CD4-positive, CD25-positive, alpha-beta regulatory T cell (primary cell): Measurements from ENCODE around the gene RNF125. TPM values are rescaled to one million over a fixed set of nuclear protein-coding genes. Genes with fewer than 3 reads are reported as not detected.
A peak's percentile ranks its signal among the peaks of the same experiment; 100 is the strongest.
"Not testable (repeated sequence)": the region's sequence is repeated elsewhere in the genome, so short reads cannot be mapped to it uniquely, and the experiment has no call there.

ENCODE experiments used
- ATAC-seq, 2 donors: fragments of 150-1000 bp; cut with Tn5 transposase; one replicate each; pipeline ENCODE4 v1.10.0; 2021; ENCODE audit warnings: low read depth in 2 of 2, moderate number of reproducible peaks in 2 of 2, moderate library complexity in 1 of 2
- DNase-seq, 3 donors: peaks; one replicate each; pipeline versions ENCODE4 v3.0.0 to v3.0.0-alpha.2; 2012 to 2022; ENCODE audit warnings: mixed read lengths in 1 of 3
- H3K27ac ChIP-seq: one replicate; pipeline ENCODE4 v1.7.0; 2013; ENCODE audit warnings: mild to moderate bottlenecking, low read length; ENCODE audit not compliant: insufficient read depth, poor library complexity, severe bottlenecking
- H3K27me3 ChIP-seq: one replicate; pipeline ENCODE4 v1.7.0; 2013; ENCODE audit warnings: low read length; ENCODE audit not compliant: control insufficient read depth, insufficient read depth
- H3K36me3 ChIP-seq: one replicate; pipeline ENCODE4 v1.7.0; 2013; ENCODE audit warnings: mild to moderate bottlenecking, low read length, moderate library complexity; ENCODE audit not compliant: control insufficient read depth, insufficient read depth
- H3K4me1 ChIP-seq: 2 replicates; pipeline ENCODE4 v1.7.0; 2013; ENCODE audit warnings: mild to moderate bottlenecking, low read length; ENCODE audit not compliant: insufficient read depth, control insufficient read depth, poor library complexity, severe bottlenecking
- H3K4me3 ChIP-seq: one replicate; pipeline ENCODE4 v1.7.0; 2013; ENCODE audit warnings: low read depth, mild to moderate bottlenecking, low read length, moderate library complexity
- H3K9me3 ChIP-seq, 2 experiments: 1 replicate in 1 of 2; 2 replicates in 1 of 2; pipeline ENCODE4 v1.7.0; 2013; ENCODE audit warnings: low read length in 2 of 2, mild to moderate bottlenecking in 1 of 2, moderate library complexity in 1 of 2; ENCODE audit not compliant: control insufficient read depth in 2 of 2
- H3K27ac Mint-ChIP-seq, 3 donors: one replicate each; pipeline ENCODE4 v1.8.0; 2020 to 2022; ENCODE audit warnings: mild to moderate bottlenecking in 3 of 3, mixed read lengths in 3 of 3, moderate library complexity in 2 of 3
- H3K27me3 Mint-ChIP-seq: one replicate; pipeline ENCODE4 v1.8.0; 2022; ENCODE audit warnings: mild to moderate bottlenecking, mixed read lengths
- H3K36me3 Mint-ChIP-seq: one replicate; pipeline ENCODE4 v1.8.0; 2020; ENCODE audit warnings: mixed read lengths
- H3K4me1 Mint-ChIP-seq, 4 donors: one replicate each; pipeline ENCODE4 v1.8.0; 2020 to 2022; ENCODE audit warnings: mixed read lengths in 4 of 4, mild to moderate bottlenecking in 1 of 4
- H3K4me3 Mint-ChIP-seq, 4 donors: one replicate each; pipeline ENCODE4 v1.8.0; 2020 to 2022; ENCODE audit warnings: mild to moderate bottlenecking in 4 of 4, mixed read lengths in 4 of 4, moderate library complexity in 3 of 4
- H3K9me3 Mint-ChIP-seq, 7 donors: one replicate each; pipeline ENCODE4 v1.8.0; 2020 to 2022; ENCODE audit warnings: mixed read lengths in 7 of 7, mild to moderate bottlenecking in 3 of 7, moderate library complexity in 2 of 7
- polyA plus RNA-seq, 4 donors: library from polyadenylated mRNA; unstranded; fragments of 300-500 nt; fragmentation: Illumina TruSeq; gene quantifications; one replicate each; pipeline ENCODE4 v1.2.3, GENCODE V29; 2021
- total RNA-seq: library from RNA; stranded (reverse); gene quantifications from one replicate; pipeline ENCODE4 v1.2.3, GENCODE V29; 2022

The RNF125 gene
- total and polyA plus RNA-seq, 5 donors from 2014 or later = 50.6 to 81.7 (median 70.4) TPM

- Mint-ChIP-seq H3K9me3 (no peaks in the 10 kb centered on the region), H3K36me3 (no peaks in the 10 kb centered on the region), H3K27me3 (no peaks in the 10 kb centered on the region), H3K4me1 (peaks cover 0 to 14% (median 9%) of the 10 kb centered on the region in 4 donors), H3K27ac (peak overlapping the region in 1 of 3 donors; percentile 6), H3K4me3 (no peak overlapping the region)
- Histone ChIP-seq H3K4me1 (peaks cover 8% of the 10 kb centered on the region), H3K9me3 (no peaks in the 10 kb centered on the region), H3K27ac (no peak overlapping the region), H3K4me3 (no peak overlapping the region), H3K27me3 (no peaks in the 10 kb centered on the region), H3K36me3 (no peaks in the 10 kb centered on the region)
- DNase-seq (peak in 1 of 3 donors; percentile 74), ATAC-seq (no peak)
Observed at GRCh38 chr18:32010124-32010721, 8.4 kb upstream of the RNF125 start.

GRCh38 chr18:32011193-32011592 lies 7.4 kb upstream of the RNF125 start:
- no peak for DNase-seq
- peaks cover 3 to 21% (median 15%) of the 10 kb centered on the region in 4 donors for H3K4me1 Mint-ChIP-seq
- no peaks in the 10 kb centered on the region for H3K9me3 Mint-ChIP-seq
- H3K36me3 ChIP-seq = no peaks in the 10 kb centered on the region
- H3K27ac Mint-ChIP-seq = no peak overlapping the region
- H3K4me1 ChIP-seq = peaks cover 8% of the 10 kb centered on the region
- no peaks in the 10 kb centered on the region for H3K9me3 ChIP-seq
- no peaks in the 10 kb centered on the region for H3K27me3 Mint-ChIP-seq
- ATAC-seq = no peak
- H3K27ac ChIP-seq = no peak overlapping the region
- no peak overlapping the region for H3K4me3 ChIP-seq
- H3K36me3 Mint-ChIP-seq = no peaks in the 10 kb centered on the region
- no peak overlapping the region for H3K4me3 Mint-ChIP-seq
- no peaks in the 10 kb centered on the region for H3K27me3 ChIP-seq

- Histone ChIP-seq H3K9me3 (no peaks in the 10 kb centered on the region), H3K27ac (peak overlapping the region; percentile 87), H3K4me3 (peak overlapping the region; percentile 93), H3K36me3 (peaks cover 7% of the 10 kb centered on the region), H3K27me3 (no peaks in the 10 kb centered on the region), H3K4me1 (peaks cover 63% of the 10 kb centered on the region)
- H3K9me3 Mint-ChIP-seq = no peaks in the 10 kb centered on the region
- peak overlapping the region; percentile 99 for H3K27ac Mint-ChIP-seq
- ATAC-seq = peak; percentile 37 to 38
- H3K4me3 Mint-ChIP-seq = peak overlapping the region; percentile 95 to 100 (median 100)
- peaks cover 27 to 66% (median 50%) of the 10 kb centered on the region in 4 donors for H3K4me1 Mint-ChIP-seq
- peaks cover 7% of the 10 kb centered on the region for H3K36me3 Mint-ChIP-seq
- H3K27me3 Mint-ChIP-seq = peaks cover 5% of the 10 kb centered on the region
- peak; percentile 40 to 87 (median 81) for DNase-seq
Observed at GRCh38 chr18:32019251-32019948, 775 bp downstream of the RNF125 start.

- not testable (repeated sequence) for H3K9me3 ChIP-seq, H3K36me3 Mint-ChIP-seq, H3K27me3 ChIP-seq, H3K9me3 Mint-ChIP-seq, H3K27me3 Mint-ChIP-seq
- H3K4me3 Mint-ChIP-seq = peak overlapping the region; percentile 95 to 100 (median 100)
- Histone ChIP-seq H3K36me3 (peaks cover 14% of the 10 kb centered on the region), H3K27ac (peak overlapping the region; percentile 87), H3K4me3 (peak overlapping the region; percentile 93), H3K4me1 (peaks cover 68% of the 10 kb centered on the region)
- peaks cover 30 to 72% (median 53%) of the 10 kb centered on the region in 4 donors for H3K4me1 Mint-ChIP-seq
- peak overlapping the region; percentile 99 for H3K27ac Mint-ChIP-seq
- DNase-seq (peak in 2 of 3 donors; percentile 15 to 55), ATAC-seq (peak; percentile 9)
Observed at GRCh38 chr18:32019949-32020625, 1.5 kb downstream of the RNF125 start.

- Mint-ChIP-seq H3K4me3 (peak overlapping the region; percentile 88 to 100 (median 100)), H3K27ac (peak overlapping the region in 2 of 3 donors; percentile 7 to 22), H3K27me3 (peaks cover 5% of the 10 kb centered on the region), H3K9me3 (no peaks in the 10 kb centered on the region), H3K36me3 (peaks cover 19% of the 10 kb centered on the region), H3K4me1 (peaks cover 34 to 78% (median 57%) of the 10 kb centered on the region in 4 donors)
- no peak for DNase-seq
- H3K27me3 ChIP-seq = no peaks in the 10 kb centered on the region
- no peaks in the 10 kb centered on the region for H3K9me3 ChIP-seq
- no peak overlapping the region for H3K27ac ChIP-seq
- H3K4me1 ChIP-seq = peaks cover 83% of the 10 kb centered on the region
- no peak for ATAC-seq
- peaks cover 14% of the 10 kb centered on the region for H3K36me3 ChIP-seq
- H3K4me3 ChIP-seq = peak overlapping the region; percentile 70
Observed at GRCh38 chr18:32021756-32022564, 3.3 kb downstream of the RNF125 start.

- H3K4me1 ChIP-seq = peaks cover 86% of the 10 kb centered on the region
- H3K4me1 Mint-ChIP-seq = peaks cover 36 to 88% (median 63%) of the 10 kb centered on the region in 4 donors
Observed at GRCh38 chr18:32025744-32026143, 7.1 kb downstream of the RNF125 start.

GRCh38 chr18:32026491-32027086 lies 8.0 kb downstream of the RNF125 start:
- ATAC-seq = no peak
- peak overlapping the region; percentile 66 for H3K4me3 ChIP-seq

More at GRCh38 chr18:32025744-32026143, 7.1 kb downstream of the RNF125 start:
- H3K27ac Mint-ChIP-seq = peak overlapping the region in 2 of 3 donors; percentile 91 to 95
- peaks cover 30% of the 10 kb centered on the region for H3K36me3 Mint-ChIP-seq
- H3K27me3 Mint-ChIP-seq = no peaks in the 10 kb centered on the region
- H3K4me3 ChIP-seq = no peak overlapping the region
- H3K27ac ChIP-seq = no peak overlapping the region
- ATAC-seq (no peak), DNase-seq (no peak)
- peak overlapping the region; percentile 16 to 78 (median 40) for H3K4me3 Mint-ChIP-seq
- peaks cover 21% of the 10 kb centered on the region for H3K36me3 ChIP-seq
- H3K9me3 Mint-ChIP-seq = no peaks in the 10 kb centered on the region
- H3K9me3 ChIP-seq = no peaks in the 10 kb centered on the region
- no peaks in the 10 kb centered on the region for H3K27me3 ChIP-seq

More at GRCh38 chr18:32026491-32027086, 8.0 kb downstream of the RNF125 start:
- H3K4me3 Mint-ChIP-seq = peak overlapping the region; percentile 64 to 88 (median 79)
- no peaks in the 10 kb centered on the region for H3K27me3 Mint-ChIP-seq
- Histone ChIP-seq H3K36me3 (peaks cover 26% of the 10 kb centered on the region), H3K4me1 (peaks cover 78% of the 10 kb centered on the region), H3K27ac (no peak overlapping the region), H3K9me3 (no peaks in the 10 kb centered on the region), H3K27me3 (no peaks in the 10 kb centered on the region)
- H3K9me3 Mint-ChIP-seq = no peaks in the 10 kb centered on the region
- H3K4me1 Mint-ChIP-seq = peaks cover 42 to 87% (median 63%) of the 10 kb centered on the region in 4 donors
- peaks cover 33% of the 10 kb centered on the region for H3K36me3 Mint-ChIP-seq
- no peak for DNase-seq
- H3K27ac Mint-ChIP-seq = peak overlapping the region; percentile 33 to 91 (median 40)
